ENCODE results near the gene PSD4. TPM values are rescaled to one million over a fixed set of nuclear protein-coding genes. Genes with fewer than 3 reads are reported as not detected.
A peak's percentile ranks its signal among the peaks of the same experiment; 100 is the strongest.

Gene PSD4
- total and polyA plus RNA-seq, 10 of the 15 experiments (the other 5 are each of a cell fraction or from before 2014, with no cell fraction given), result 0.68 to 114 (median 35.1) TPM

GRCh38 chr2:113242327-113242726 is 68.6 kb downstream of the PSD4 start:
- POLR2A ChIA-PET, result no interaction called here
- WGBS (ENCODE audit: insufficient coverage, insufficient replicate concordance, low lambda C conversion rate, missing lambda C conversion rate), result 58% methylated on average over 6 of the region's 6 CpGs
- BruUV-seq (replicated peaks), result no TSS peak
- FAIRE-seq (no peak), DNase-seq (ENCODE audit: low read depth, low spot score) (no peak), ATAC-seq (no peak)
- RAD21 ChIA-PET (ENCODE audit: unreplicated experiment), result no interaction called here
- H3K4me1 ChIP-seq (ENCODE audit: control insufficient read depth, insufficient read depth, low read length), result peaks cover 2% of the 10 kb centered on the region; the same call in 1 of the 2 replicates
- no peaks in the 10 kb centered on the region for H3K9me3 ChIP-seq (replicated peaks; ENCODE audit: control insufficient read depth, insufficient read depth, low read length)
- TF ChIP-seq POLR2A (IDR thresholded peaks at IDR 0.05; ENCODE audit: low read depth, low read length), result peak; percentile 15; the same call in 1 of the 2 replicates
- no peak for TF ChIP-seq BACH1 (IDR thresholded peaks at IDR 0.05; ENCODE audit: borderline replicate concordance)
- peaks cover 0 to 5% of the 10 kb centered on the region in 2 experiments; a peak in 2 of 4 replicates for H3K36me3 ChIP-seq (ENCODE audit: control insufficient read depth in 2 of 2, insufficient read depth in 2 of 2, low read length in 1 of 2)
- H3K27me3 ChIP-seq (replicated peaks in 1 of 2; ENCODE audit: control insufficient read depth in 2 of 2, insufficient read depth in 2 of 2, low read length in 1 of 2), result no peaks in the 10 kb centered on the region; a peak in 1 of 4 replicates
- no peak overlapping the region for H2AFZ ChIP-seq (ENCODE audit: control insufficient read depth, low read depth, low read length)
- no peak overlapping the region for H3K4me3 ChIP-seq
- intact Hi-C loops (cut with micrococcal nuclease; ENCODE audit: unreplicated experiment) (no loop called here), in situ Hi-C loops (cut with MboI) (no loop called here)
- CTCF ChIA-PET, result no interaction called here
- no peak overlapping the region for H3K4me2 ChIP-seq (ENCODE audit: control insufficient read depth, insufficient read depth)
- no peak overlapping the region for H3K27ac ChIP-seq (ENCODE audit: control insufficient read depth, insufficient read depth)
- no peak overlapping the region for H3K9ac ChIP-seq (ENCODE audit: control insufficient read depth, insufficient read depth, low read length)
- H3K79me2 ChIP-seq (ENCODE audit: control insufficient read depth, insufficient read depth, low read length), result peaks cover 3% of the 10 kb centered on the region; the same call in 1 of the 2 replicates
- SMC1A ChIA-PET (ENCODE audit: uncharacterized antibody, unreplicated experiment), result interaction anchor here (0.6 kb wide), 1 partner anchor 38 kb away, joined by 3 read pairs; no protein-coding TSS in a partner anchor
- no peaks in the 10 kb centered on the region for H4K20me1 ChIP-seq (ENCODE audit: control insufficient read depth, insufficient read depth)

- in situ Hi-C loops (cut with MboI) (loop anchor here (5.0 kb wide), 1 partner anchor 127 kb away; no protein-coding TSS in a partner anchor), intact Hi-C loops (cut with micrococcal nuclease; ENCODE audit: unreplicated experiment) (no loop called here)
- FAIRE-seq (no peak), DNase-seq (ENCODE audit: low read depth, low spot score) (no peak), ATAC-seq (no peak)
- no peaks in the 10 kb centered on the region for H3K27me3 ChIP-seq (replicated peaks in 1 of 2; ENCODE audit: control insufficient read depth in 2 of 2, insufficient read depth in 2 of 2, low read length in 1 of 2)
- H3K27ac ChIP-seq (ENCODE audit: control insufficient read depth, insufficient read depth), result no peak overlapping the region
- H3K79me2 ChIP-seq (ENCODE audit: control insufficient read depth, insufficient read depth, low read length), result no peaks in the 10 kb centered on the region
- no peaks in the 10 kb centered on the region for H3K36me3 ChIP-seq (ENCODE audit: control insufficient read depth in 2 of 2, insufficient read depth in 2 of 2, low read length in 1 of 2)
- no peak overlapping the region for H3K9ac ChIP-seq (ENCODE audit: control insufficient read depth, insufficient read depth, low read length)
- WGBS (ENCODE audit: insufficient coverage, insufficient replicate concordance, low lambda C conversion rate, missing lambda C conversion rate), result 4% methylated on average over 3 of the region's 3 CpGs
- no peaks in the 10 kb centered on the region for H4K20me1 ChIP-seq (ENCODE audit: control insufficient read depth, insufficient read depth)
- no peak overlapping the region for H2AFZ ChIP-seq (ENCODE audit: control insufficient read depth, low read depth, low read length)
- no peak overlapping the region for H3K4me3 ChIP-seq
- ChIA-PET RAD21 (ENCODE audit: unreplicated experiment) (interaction anchor here (1.0 kb wide), 1 partner anchor 42 kb away, joined by 6 read pairs; no protein-coding TSS in a partner anchor), CTCF (interaction anchor here (0.8 to 6.7 kb wide), 6 partner anchors 11 to 145 kb away, joined by 3 to 45 read pairs (median 6); no protein-coding TSS in a partner anchor), POLR2A (interaction anchor here (1.2 kb wide), 1 partner anchor 10 kb away, joined by 4 read pairs; no protein-coding TSS in a partner anchor), SMC1A (ENCODE audit: uncharacterized antibody, unreplicated experiment) (interaction anchor here (2.5 kb wide), 1 partner anchor 145 kb away, joined by 10 read pairs; no protein-coding TSS in a partner anchor)
- H3K9me3 ChIP-seq (replicated peaks; ENCODE audit: control insufficient read depth, insufficient read depth, low read length), result no peaks in the 10 kb centered on the region
- H3K4me2 ChIP-seq (ENCODE audit: control insufficient read depth, insufficient read depth), result no peak overlapping the region
- H3K4me1 ChIP-seq (ENCODE audit: control insufficient read depth, insufficient read depth, low read length), result no peaks in the 10 kb centered on the region
- no TSS peak for BruUV-seq (replicated peaks)
- no peak for TF ChIP-seq FOXM1 (IDR thresholded peaks at IDR 0.05; ENCODE audit: low read depth, low read length)
- no peak for TF ChIP-seq PML (IDR thresholded peaks at IDR 0.05; ENCODE audit: low read length)
- no peak for TF ChIP-seq SIN3A (IDR thresholded peaks at IDR 0.05; ENCODE audit: low read depth, low read length)
- TF ChIP-seq MEF2B (IDR thresholded peaks at IDR 0.05; ENCODE audit: partially characterized antibody, poor library complexity, severe bottlenecking), result no peak
- TF ChIP-seq ZBTB40 (IDR thresholded peaks at IDR 0.05; ENCODE audit: borderline replicate concordance), result no peak
- TF ChIP-seq CBX5 (IDR thresholded peaks at IDR 0.05; ENCODE audit: low read depth), result no peak
- TF ChIP-seq RUNX3 (IDR thresholded peaks at IDR 0.05; ENCODE audit: low read length), result no peak
- no peak for TF ChIP-seq IRF4 (IDR thresholded peaks at IDR 0.05; ENCODE audit: low read depth, low read length)
- no peak for TF ChIP-seq KLF5 (IDR thresholded peaks at IDR 0.05; ENCODE audit: partially characterized antibody)
Observed at GRCh38 chr2:113245276-113245711, 71.5 kb downstream of the PSD4 start.

Measured in GM12878 (cell line).